ENCODE data around the gene BRCA1. TPM values are rescaled to one million over a fixed set of nuclear protein-coding genes. Genes with fewer than 3 reads are reported as not detected.
"Not testable (repeated sequence)": the region's sequence is repeated elsewhere in the genome, so short reads cannot be mapped to it uniquely, and the experiment has no call there.

Gene BRCA1
- total RNA-seq, 4 donors from 2014 or later: 2.6 to 121 (median 5.8) TPM

- no peaks in the 10 kb centered on the region for H3K9me3 ChIP-seq
- H3K27me3 ChIP-seq: no peaks in the 10 kb centered on the region
- 0% methylated on average over 27 of the region's 27 CpGs; no CpG with 5 or more reads in 1 of the 2 donors for WGBS, 2 donors (ENCODE audit: low coverage in 1 of 2)
- peaks cover 22 to 64% (median 55%) of the 10 kb centered on the region in 4 donors for H3K4me1 ChIP-seq
- peak overlapping the region; percentile 95 to 99 (median 98) for H3K27ac ChIP-seq
- peak; percentile 94 for DNase-seq
- TF ChIP-seq POLR2AphosphoS5 (IDR thresholded peaks at IDR 0.05) (peak; percentile 73 to 92 (median 92)), CTCF (IDR thresholded peaks at IDR 0.05) (no peak), EP300 (IDR thresholded peaks at IDR 0.05; ENCODE audit: low read depth) (no peak), POLR2A (IDR thresholded peaks at IDR 0.05) (peak; percentile 69)
- no peaks in the 10 kb centered on the region for H3K36me3 ChIP-seq
- H3K4me3 ChIP-seq: peak overlapping the region; percentile 36 to 84 (median 72)
- intact Hi-C loops (cut with DNase I; ENCODE audit: low total_unique reads) (no loop called here), in situ Hi-C loops (cut with MboI; ENCODE audit: low pct_ligation_motif_present in 1 of 4, low pct_unique_long_range_greater_than_20kb in 1 of 4, low sequenced_read_pairs in 3 of 4) (no loop called here)
Observed at GRCh38 chr17:43170140-43170765, 45.1 kb upstream of the BRCA1 start.

- no peaks in the 10 kb centered on the region for H3K36me3 ChIP-seq
- DNase-seq: peak; percentile 42
- peak overlapping the region; percentile 95 to 99 (median 98) for H3K27ac ChIP-seq
- H3K27me3 ChIP-seq: no peaks in the 10 kb centered on the region
- intact Hi-C loops (cut with DNase I; ENCODE audit: low total_unique reads): no loop called here
- TF ChIP-seq POLR2AphosphoS5 (IDR thresholded peaks at IDR 0.05): no peak
- no peak for TF ChIP-seq EP300 (IDR thresholded peaks at IDR 0.05; ENCODE audit: low read depth)
- no peak for TF ChIP-seq POLR2A (IDR thresholded peaks at IDR 0.05)
- TF ChIP-seq CTCF (IDR thresholded peaks at IDR 0.05): no peak
- in situ Hi-C loops (cut with MboI; ENCODE audit: low pct_ligation_motif_present in 1 of 4, low pct_unique_long_range_greater_than_20kb in 1 of 4, low sequenced_read_pairs in 3 of 4): no loop called here
- H3K9me3 ChIP-seq: no peaks in the 10 kb centered on the region
- WGBS, 2 donors (ENCODE audit: low coverage in 1 of 2): 1% methylated on average over 29 of the region's 29 CpGs; no CpG with 5 or more reads in 1 of the 2 donors
- peaks cover 19 to 58% (median 50%) of the 10 kb centered on the region in 4 donors for H3K4me1 ChIP-seq
- peak overlapping the region; percentile 36 to 84 (median 72) for H3K4me3 ChIP-seq
Observed at GRCh38 chr17:43169561-43170139, 44.5 kb upstream of the BRCA1 start.

DNA sequence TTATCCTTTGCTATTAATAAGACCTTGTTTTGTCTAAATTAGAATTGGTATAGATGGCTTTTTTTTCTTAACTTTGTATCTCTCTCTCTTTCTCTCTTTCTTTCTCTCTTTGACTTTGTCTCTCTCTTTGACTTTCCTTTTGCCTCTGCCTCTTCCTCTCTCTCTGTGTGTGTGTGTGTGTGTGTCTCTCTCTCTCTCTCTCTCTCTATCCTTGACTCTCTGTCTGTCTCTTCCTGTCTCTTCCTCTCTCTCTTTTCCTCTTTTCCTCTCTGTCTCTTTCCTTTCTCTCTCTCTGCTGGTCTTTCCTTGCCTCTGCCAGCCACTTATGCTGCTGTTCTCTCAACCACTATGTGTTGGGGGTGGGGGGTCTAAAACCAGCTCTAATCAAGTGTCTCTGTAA lies 40.8 kb upstream of the BRCA1 start:
- H3K27me3 ChIP-seq; H3K9me3 ChIP-seq; DNase-seq; intact Hi-C loops (cut with DNase I; ENCODE audit: low total_unique reads); H3K4me3 ChIP-seq; H3K36me3 ChIP-seq; in situ Hi-C loops (cut with MboI; ENCODE audit: low pct_ligation_motif_present in 1 of 4, low pct_unique_long_range_greater_than_20kb in 1 of 4, low sequenced_read_pairs in 3 of 4); H3K27ac ChIP-seq: not testable (repeated sequence)
- H3K4me1 ChIP-seq: peaks cover 5 to 27% (median 24%) of the 10 kb centered on the region in 4 donors

GRCh38 chr17:43159957-43160356 lies 34.8 kb upstream of the BRCA1 start:
- in situ Hi-C loops (cut with MboI; ENCODE audit: low pct_ligation_motif_present in 1 of 4, low pct_unique_long_range_greater_than_20kb in 1 of 4, low sequenced_read_pairs in 3 of 4); H3K27me3 ChIP-seq; H3K4me1 ChIP-seq; H3K27ac ChIP-seq; H3K4me3 ChIP-seq; H3K9me3 ChIP-seq; DNase-seq; H3K36me3 ChIP-seq; intact Hi-C loops (cut with DNase I; ENCODE audit: low total_unique reads): not testable (repeated sequence)
- 96 to 97% methylated on average over 3 to 8 of the region's 8 CpGs for WGBS, 2 donors (ENCODE audit: low coverage in 1 of 2)

GRCh38 chr17:43159232-43159631 lies 34.1 kb upstream of the BRCA1 start:
- DNase-seq; H3K36me3 ChIP-seq; H3K4me1 ChIP-seq; H3K9me3 ChIP-seq; H3K27ac ChIP-seq; H3K4me3 ChIP-seq; H3K27me3 ChIP-seq; intact Hi-C loops (cut with DNase I; ENCODE audit: low total_unique reads); in situ Hi-C loops (cut with MboI; ENCODE audit: low pct_ligation_motif_present in 1 of 4, low pct_unique_long_range_greater_than_20kb in 1 of 4, low sequenced_read_pairs in 3 of 4): not testable (repeated sequence)
- WGBS, 2 donors (ENCODE audit: low coverage in 1 of 2): 94% methylated on average over 8 of the region's 25 CpGs; no CpG with 5 or more reads in 1 of the 2 donors

Data from transverse colon (tissue), 4 donors.